Bronchial epithelial cell (primary cell): ENCODE data around the gene KIAA1958. TPM values are rescaled to one million over a fixed set of nuclear protein-coding genes. Genes with fewer than 3 reads are reported as not detected.

Source experiments
- DNase-seq: peaks from one replicate; pipeline ENCODE4 v3.0.0-alpha.2; 2010; ENCODE audit warnings: low read depth
- FAIRE-seq: peaks from 2 replicates; lab custom pipeline; 2011; peaks lifted over from hg19 to GRCh38; lab: Jason Lieb, UNC
- H3K27me3 ChIP-seq: 2 replicates; pipeline ENCODE4 v1.5.1; 2011; ENCODE audit warnings: low read length; ENCODE audit not compliant: control insufficient read depth, insufficient read depth
- H3K36me3 ChIP-seq: 2 replicates; pipeline ENCODE4 v1.5.1; 2011; ENCODE audit warnings: low read length; ENCODE audit not compliant: control insufficient read depth, insufficient read depth
- H3K4me3 ChIP-seq: 2 replicates; pipeline ENCODE4 v1.5.1; 2011; ENCODE audit warnings: mild to moderate bottlenecking, low read depth, low read length, control low read depth
- total RNA-seq: library from RNA; depleted of rRNA; stranded (reverse); fragments of >200 nt; gene quantifications from 2 replicates; pipeline ENCODE4 v1.2.1, GENCODE V29; 2014
- TF ChIP-seq, protein P1 (sequence below): IDR thresholded peaks from 2 replicates; pipeline ENCODE4 v1.5.1; 2011; ENCODE audit warnings: mild to moderate bottlenecking, moderate library complexity, low read length, control low read depth, inconsistent platforms; ENCODE audit not compliant: insufficient read depth, severe bottlenecking

Gene KIAA1958
- total RNA-seq, 1 donor from 2014 or later: 1.8 TPM

DNA sequence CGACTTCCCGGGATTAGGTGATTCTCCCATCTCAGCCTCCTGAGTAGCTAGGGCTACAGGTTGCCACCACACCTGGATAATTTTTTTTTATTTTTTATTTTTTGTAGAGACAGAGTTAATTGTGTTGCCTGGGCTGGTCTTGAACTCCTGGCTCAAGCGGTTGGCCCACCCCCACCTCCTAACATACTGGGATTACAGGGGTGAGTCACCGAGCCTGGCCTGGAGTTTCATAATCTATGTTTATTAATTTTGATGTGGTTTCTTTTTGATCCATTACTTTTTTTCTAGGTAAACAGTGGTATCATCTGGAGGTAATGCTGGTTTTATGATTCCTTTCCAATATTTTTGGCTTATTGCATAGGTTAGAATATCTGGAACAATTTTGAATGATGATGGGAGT lies 54.2 kb downstream of the KIAA1958 start:
- FAIRE-seq (no peak), DNase-seq (no peak)
- H3K27me3 ChIP-seq: no peaks in the 10 kb centered on the region
- TF ChIP-seq, protein P1, sequence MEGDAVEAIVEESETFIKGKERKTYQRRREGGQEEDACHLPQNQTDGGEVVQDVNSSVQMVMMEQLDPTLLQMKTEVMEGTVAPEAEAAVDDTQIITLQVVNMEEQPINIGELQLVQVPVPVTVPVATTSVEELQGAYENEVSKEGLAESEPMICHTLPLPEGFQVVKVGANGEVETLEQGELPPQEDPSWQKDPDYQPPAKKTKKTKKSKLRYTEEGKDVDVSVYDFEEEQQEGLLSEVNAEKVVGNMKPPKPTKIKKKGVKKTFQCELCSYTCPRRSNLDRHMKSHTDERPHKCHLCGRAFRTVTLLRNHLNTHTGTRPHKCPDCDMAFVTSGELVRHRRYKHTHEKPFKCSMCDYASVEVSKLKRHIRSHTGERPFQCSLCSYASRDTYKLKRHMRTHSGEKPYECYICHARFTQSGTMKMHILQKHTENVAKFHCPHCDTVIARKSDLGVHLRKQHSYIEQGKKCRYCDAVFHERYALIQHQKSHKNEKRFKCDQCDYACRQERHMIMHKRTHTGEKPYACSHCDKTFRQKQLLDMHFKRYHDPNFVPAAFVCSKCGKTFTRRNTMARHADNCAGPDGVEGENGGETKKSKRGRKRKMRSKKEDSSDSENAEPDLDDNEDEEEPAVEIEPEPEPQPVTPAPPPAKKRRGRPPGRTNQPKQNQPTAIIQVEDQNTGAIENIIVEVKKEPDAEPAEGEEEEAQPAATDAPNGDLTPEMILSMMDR: no peak
- no peak overlapping the region for H3K4me3 ChIP-seq
- no peaks in the 10 kb centered on the region for H3K36me3 ChIP-seq

DNA sequence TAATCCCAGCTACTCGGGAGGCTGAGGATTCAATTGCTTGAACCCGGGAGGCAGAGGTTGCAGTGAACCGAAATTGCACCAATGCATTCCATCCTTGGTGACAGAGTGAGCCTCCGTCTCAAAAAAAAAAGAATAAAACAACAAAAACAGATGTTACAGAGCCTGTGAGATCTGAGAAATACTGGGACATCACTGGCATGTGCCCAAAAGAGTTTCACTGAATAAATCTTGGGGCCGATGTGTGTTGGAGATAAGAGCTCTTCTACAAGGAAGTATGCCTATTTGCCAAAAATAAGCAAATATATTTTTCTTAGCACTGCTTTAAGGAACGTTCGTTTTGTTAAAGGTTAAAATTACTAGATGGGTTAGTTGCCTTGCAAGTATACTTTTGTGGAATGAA lies 55.1 kb downstream of the KIAA1958 start:
- Histone ChIP-seq H3K36me3 (no peaks in the 10 kb centered on the region), H3K4me3 (no peak overlapping the region), H3K27me3 (no peaks in the 10 kb centered on the region)
- FAIRE-seq (no peak), DNase-seq (no peak)
- TF ChIP-seq, protein P1: no peak

DNA sequence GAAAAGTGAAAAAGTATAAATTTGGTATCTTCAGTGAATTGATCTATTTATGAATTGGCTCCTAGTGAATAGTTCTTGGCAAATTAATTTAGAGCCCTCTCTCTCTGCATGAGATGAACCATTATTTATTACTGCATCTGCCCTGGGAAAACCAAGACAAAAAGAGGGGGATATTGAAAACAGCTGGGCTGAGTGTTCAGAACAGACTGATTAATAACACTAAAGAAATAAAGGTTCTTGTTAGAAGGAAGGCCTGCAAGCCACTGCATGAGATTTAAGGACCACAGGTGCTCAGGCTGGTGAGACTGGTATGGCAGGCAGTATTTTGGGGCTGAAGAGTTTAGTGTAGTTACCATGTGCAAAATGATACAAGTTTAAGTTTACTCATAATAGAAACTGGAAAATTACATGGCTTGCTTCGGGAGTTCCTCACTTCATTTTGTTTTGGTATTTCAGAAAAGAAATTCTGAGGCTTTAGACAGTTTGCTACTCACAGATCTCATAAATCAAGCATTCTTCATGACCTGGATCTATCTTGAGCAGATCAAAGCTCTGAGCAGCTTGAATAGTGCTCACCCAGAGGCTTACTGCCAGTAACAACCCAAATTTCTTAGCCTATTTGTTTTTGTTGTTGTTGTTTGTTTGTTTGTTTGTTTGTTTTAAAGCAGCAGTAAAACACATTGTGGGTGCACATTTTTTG lies 56.1 kb downstream of the KIAA1958 start:
- Histone ChIP-seq H3K27me3 (no peaks in the 10 kb centered on the region), H3K36me3 (no peaks in the 10 kb centered on the region), H3K4me3 (no peak overlapping the region)
- DNase-seq (no peak), FAIRE-seq (no peak)
- TF ChIP-seq, protein P1: no peak

DNA sequence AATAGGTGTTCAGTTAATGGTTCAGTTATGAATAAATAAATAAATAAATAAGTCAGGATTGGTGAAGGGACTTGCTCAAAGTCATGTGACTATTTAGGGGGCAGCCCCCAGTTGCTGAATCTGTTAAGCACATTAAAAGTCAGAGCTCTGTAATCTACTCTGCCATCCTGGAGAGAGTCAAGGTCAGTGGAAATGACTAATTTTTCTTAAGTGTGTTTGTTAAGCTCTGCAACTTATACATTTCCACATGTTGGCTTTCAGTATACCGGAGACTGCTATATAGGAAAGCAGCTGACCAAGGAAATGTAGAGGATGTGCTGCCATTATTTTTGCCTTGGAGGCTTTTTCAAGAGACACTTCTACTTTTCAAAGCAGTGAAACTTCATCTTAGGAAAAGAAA lies 57.9 kb downstream of the KIAA1958 start:
- no peak overlapping the region for H3K4me3 ChIP-seq
- DNase-seq: no peak
- no peaks in the 10 kb centered on the region for H3K36me3 ChIP-seq
- FAIRE-seq: no peak
- no peaks in the 10 kb centered on the region for H3K27me3 ChIP-seq
- TF ChIP-seq, protein P1: no peak

DNA sequence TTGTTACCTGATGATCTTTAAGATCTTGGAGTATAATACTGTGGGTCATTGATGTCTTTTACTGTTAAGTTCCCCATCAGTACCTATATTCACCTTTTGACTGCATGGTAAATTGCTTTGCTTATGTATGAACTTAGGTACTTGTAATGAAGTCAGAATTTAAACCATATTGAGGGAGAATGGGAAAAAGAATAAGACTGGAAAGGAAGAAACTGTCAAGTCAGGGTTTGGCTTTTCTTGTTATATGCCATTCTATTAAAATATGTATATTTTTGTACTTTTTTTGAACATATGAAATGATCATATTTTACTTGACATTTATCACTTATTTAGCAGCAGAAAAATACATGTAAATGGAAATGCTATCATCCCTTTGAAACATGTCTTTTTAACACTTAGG lies 58.6 kb downstream of the KIAA1958 start:
- no peaks in the 10 kb centered on the region for H3K36me3 ChIP-seq
- DNase-seq: no peak
- no peaks in the 10 kb centered on the region for H3K27me3 ChIP-seq
- no peak for FAIRE-seq
- TF ChIP-seq, protein P1: no peak
- no peak overlapping the region for H3K4me3 ChIP-seq
